ENCODE data around the gene RTRAF. TPM values are rescaled to one million over a fixed set of nuclear protein-coding genes. Genes with fewer than 3 reads are reported as not detected.

RTRAF gene
- polyA plus RNA-seq, 1 donor from 2014 or later, result 119 TPM

DNA sequence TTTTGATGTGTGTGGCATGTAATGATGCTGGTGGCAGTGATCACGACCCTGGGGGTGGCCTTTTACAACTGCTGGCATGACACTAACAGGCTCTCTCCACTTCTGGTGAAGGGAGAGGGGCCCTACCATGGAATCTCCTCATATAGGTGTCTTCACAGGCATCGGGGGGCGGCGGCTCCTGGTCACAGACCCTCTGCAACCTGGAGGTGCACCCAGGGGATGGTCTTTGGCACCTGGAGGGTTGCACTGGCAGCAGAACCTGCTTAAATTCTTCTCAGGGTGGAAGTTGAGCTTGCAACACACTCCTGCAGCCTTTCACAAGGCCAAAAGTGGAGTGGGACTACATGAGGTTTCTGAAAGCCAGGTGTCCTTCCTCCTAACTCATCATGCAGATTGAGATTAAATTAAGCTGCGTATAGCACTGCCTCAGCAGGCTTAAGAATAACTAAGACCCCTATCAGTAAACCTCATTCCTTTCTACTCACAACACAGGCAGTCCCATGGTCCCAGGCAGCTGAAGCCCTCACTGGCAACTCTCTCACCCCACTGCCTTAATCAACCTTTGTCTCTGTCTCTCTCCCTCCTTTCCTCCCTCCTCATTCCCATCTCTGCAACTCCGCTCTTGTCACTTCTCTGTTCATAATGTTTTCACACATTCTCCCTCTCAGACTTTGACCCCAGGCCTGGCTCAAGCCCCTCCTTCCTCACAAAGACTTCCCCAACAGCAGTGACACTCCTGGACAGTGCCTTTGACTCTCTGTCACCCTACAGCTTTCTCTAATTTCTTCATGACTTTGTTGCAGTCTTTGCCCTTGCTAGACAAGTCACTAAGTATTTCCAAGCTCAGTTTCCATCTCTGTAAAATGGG, 60.6 kb downstream of the RTRAF start:
- Histone ChIP-seq H3K9me3 (ENCODE audit: low read length) (no peaks in the 10 kb centered on the region), H3K4me3 (ENCODE audit: low read length) (no peak overlapping the region), H3K27me3 (ENCODE audit: insufficient read depth, low read depth, low read length) (no peaks in the 10 kb centered on the region), H2AFZ (ENCODE audit: low read depth, low read length) (no peak overlapping the region), H4K20me1 (ENCODE audit: insufficient read depth) (no peaks in the 10 kb centered on the region), H3K27ac (ENCODE audit: low read length) (no peak overlapping the region), H3K36me3 (ENCODE audit: insufficient read depth, low read length) (no peaks in the 10 kb centered on the region), H3K9me2 (ENCODE audit: insufficient read depth, low read length) (no peaks in the 10 kb centered on the region), H3K4me2 (ENCODE audit: low read length) (no peak overlapping the region), H3F3A (ENCODE audit: insufficient read depth, low read length, poor library complexity, severe bottlenecking) (no peaks in the 10 kb centered on the region), H3K9ac (ENCODE audit: low read length) (no peak overlapping the region), H3K79me2 (replicated peaks; ENCODE audit: insufficient read depth, low read length) (no peaks in the 10 kb centered on the region)
- TF ChIP-seq RAD21 (conservative IDR thresholded peaks at IDR 0.05) (no peak), SMC3 (conservative IDR thresholded peaks at IDR 0.05; ENCODE audit: poor library complexity) (no peak), EP300 (conservative IDR thresholded peaks at IDR 0.05; ENCODE audit: poor library complexity, severe bottlenecking) (no peak), EZH2 (IDR thresholded peaks at IDR 0.05; ENCODE audit: borderline replicate concordance, insufficient read depth, low read length, poor library complexity, severe bottlenecking) (no peak), POLR2AphosphoS5 (IDR thresholded peaks at IDR 0.05) (no peak), TAF1 (IDR thresholded peaks at IDR 0.05; ENCODE audit: low read depth) (no peak), MXI1 (conservative IDR thresholded peaks at IDR 0.05; ENCODE audit: poor library complexity, severe bottlenecking) (no peak)
- TF ChIP-seq, protein P1, sequence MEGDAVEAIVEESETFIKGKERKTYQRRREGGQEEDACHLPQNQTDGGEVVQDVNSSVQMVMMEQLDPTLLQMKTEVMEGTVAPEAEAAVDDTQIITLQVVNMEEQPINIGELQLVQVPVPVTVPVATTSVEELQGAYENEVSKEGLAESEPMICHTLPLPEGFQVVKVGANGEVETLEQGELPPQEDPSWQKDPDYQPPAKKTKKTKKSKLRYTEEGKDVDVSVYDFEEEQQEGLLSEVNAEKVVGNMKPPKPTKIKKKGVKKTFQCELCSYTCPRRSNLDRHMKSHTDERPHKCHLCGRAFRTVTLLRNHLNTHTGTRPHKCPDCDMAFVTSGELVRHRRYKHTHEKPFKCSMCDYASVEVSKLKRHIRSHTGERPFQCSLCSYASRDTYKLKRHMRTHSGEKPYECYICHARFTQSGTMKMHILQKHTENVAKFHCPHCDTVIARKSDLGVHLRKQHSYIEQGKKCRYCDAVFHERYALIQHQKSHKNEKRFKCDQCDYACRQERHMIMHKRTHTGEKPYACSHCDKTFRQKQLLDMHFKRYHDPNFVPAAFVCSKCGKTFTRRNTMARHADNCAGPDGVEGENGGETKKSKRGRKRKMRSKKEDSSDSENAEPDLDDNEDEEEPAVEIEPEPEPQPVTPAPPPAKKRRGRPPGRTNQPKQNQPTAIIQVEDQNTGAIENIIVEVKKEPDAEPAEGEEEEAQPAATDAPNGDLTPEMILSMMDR (IDR thresholded peaks at IDR 0.05; ENCODE audit: poor library complexity, severe bottlenecking), result no peak
- TF ChIP-seq, protein P2, sequence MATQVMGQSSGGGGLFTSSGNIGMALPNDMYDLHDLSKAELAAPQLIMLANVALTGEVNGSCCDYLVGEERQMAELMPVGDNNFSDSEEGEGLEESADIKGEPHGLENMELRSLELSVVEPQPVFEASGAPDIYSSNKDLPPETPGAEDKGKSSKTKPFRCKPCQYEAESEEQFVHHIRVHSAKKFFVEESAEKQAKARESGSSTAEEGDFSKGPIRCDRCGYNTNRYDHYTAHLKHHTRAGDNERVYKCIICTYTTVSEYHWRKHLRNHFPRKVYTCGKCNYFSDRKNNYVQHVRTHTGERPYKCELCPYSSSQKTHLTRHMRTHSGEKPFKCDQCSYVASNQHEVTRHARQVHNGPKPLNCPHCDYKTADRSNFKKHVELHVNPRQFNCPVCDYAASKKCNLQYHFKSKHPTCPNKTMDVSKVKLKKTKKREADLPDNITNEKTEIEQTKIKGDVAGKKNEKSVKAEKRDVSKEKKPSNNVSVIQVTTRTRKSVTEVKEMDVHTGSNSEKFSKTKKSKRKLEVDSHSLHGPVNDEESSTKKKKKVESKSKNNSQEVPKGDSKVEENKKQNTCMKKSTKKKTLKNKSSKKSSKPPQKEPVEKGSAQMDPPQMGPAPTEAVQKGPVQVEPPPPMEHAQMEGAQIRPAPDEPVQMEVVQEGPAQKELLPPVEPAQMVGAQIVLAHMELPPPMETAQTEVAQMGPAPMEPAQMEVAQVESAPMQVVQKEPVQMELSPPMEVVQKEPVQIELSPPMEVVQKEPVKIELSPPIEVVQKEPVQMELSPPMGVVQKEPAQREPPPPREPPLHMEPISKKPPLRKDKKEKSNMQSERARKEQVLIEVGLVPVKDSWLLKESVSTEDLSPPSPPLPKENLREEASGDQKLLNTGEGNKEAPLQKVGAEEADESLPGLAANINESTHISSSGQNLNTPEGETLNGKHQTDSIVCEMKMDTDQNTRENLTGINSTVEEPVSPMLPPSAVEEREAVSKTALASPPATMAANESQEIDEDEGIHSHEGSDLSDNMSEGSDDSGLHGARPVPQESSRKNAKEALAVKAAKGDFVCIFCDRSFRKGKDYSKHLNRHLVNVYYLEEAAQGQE (IDR thresholded peaks at IDR 0.05; ENCODE audit: borderline replicate concordance), result no peak

DNA sequence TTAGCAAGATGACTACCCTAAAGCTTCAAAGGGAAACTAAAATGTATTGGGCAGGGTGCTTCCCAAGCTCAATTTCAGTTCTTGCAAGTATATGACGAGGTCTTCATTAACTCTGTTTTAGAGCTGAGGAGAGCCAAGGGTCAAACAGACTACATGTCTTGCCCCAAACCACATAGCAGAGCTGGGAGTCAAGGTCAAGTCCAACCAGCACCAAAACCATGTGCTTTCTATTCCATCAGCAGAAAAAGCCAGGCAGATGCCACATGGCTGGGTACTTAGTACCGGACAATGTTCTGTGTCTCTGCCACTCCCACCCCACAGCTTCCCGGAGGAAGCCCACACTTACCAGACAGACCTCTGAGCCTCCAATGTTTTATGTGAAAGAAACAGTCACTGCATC, 61.9 kb downstream of the RTRAF start:
- no peak overlapping the region for H3K9ac ChIP-seq (ENCODE audit: low read length)
- H3K27ac ChIP-seq (ENCODE audit: low read length), result no peak overlapping the region
- H3F3A ChIP-seq (ENCODE audit: insufficient read depth, low read length, poor library complexity, severe bottlenecking), result no peaks in the 10 kb centered on the region
- H4K20me1 ChIP-seq (ENCODE audit: insufficient read depth), result no peaks in the 10 kb centered on the region
- no peak overlapping the region for H3K4me2 ChIP-seq (ENCODE audit: low read length)
- no peaks in the 10 kb centered on the region for H3K9me2 ChIP-seq (ENCODE audit: insufficient read depth, low read length)
- H3K36me3 ChIP-seq (ENCODE audit: insufficient read depth, low read length), result no peaks in the 10 kb centered on the region
- no peak overlapping the region for H3K4me3 ChIP-seq (ENCODE audit: low read length)
- H3K79me2 ChIP-seq (replicated peaks; ENCODE audit: insufficient read depth, low read length), result no peaks in the 10 kb centered on the region
- no peak overlapping the region for H2AFZ ChIP-seq (ENCODE audit: low read depth, low read length)
- no peaks in the 10 kb centered on the region for H3K9me3 ChIP-seq (ENCODE audit: low read length)
- no peaks in the 10 kb centered on the region for H3K27me3 ChIP-seq (ENCODE audit: insufficient read depth, low read depth, low read length)
- TF ChIP-seq SMC3 (conservative IDR thresholded peaks at IDR 0.05; ENCODE audit: poor library complexity), result no peak
- TF ChIP-seq EZH2 (IDR thresholded peaks at IDR 0.05; ENCODE audit: borderline replicate concordance, insufficient read depth, low read length, poor library complexity, severe bottlenecking), result no peak
- TF ChIP-seq, protein P2 (IDR thresholded peaks at IDR 0.05; ENCODE audit: borderline replicate concordance), result no peak
- TF ChIP-seq TAF1 (IDR thresholded peaks at IDR 0.05; ENCODE audit: low read depth), result no peak
- TF ChIP-seq, protein P1 (IDR thresholded peaks at IDR 0.05; ENCODE audit: poor library complexity, severe bottlenecking), result no peak

Data from neural cell (in vitro differentiated cells).